SKM-1 treated with dmso at 0.1 percent for 144 hours (cell line): Measurements from ENCODE around the gene VIPR2.
"Not testable (repeated sequence)": the region's sequence is repeated elsewhere in the genome, so short reads cannot be mapped to it uniquely, and the experiment has no call there.

ENCODE experiments used
- DNase-seq: peaks from one replicate; lab custom pipeline; 2025; ENCODE audit not compliant: unreplicated experiment; lab: John Stamatoyannopoulos, UW

The VIPR2 gene

DNA sequence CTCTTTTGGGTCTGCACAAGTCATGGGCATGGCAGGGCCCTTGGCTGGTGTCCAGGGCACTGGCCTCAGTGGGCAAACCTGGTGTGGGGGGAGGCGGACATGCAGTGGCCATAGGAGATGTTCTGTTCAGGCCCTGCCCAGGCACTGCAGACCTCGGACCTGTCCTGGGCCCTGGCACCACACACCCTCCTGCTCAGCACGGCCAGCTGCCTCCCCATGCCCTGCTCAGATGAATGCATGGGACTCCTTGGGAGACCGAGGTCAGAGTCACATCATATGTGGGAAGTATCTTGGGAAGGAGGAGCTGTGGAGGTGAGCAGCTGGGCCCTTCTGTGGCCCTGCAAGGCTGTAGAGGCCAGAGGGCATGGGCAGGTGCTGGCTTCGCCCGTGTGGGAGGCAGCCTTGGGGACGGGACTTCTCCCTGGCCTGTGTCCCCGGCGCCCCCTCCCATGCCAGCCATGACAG, 130.8 kb downstream of the VIPR2 start:
- no peak for DNase-seq

GRCh38 chr7:159013181-159013690, 131.4 kb downstream of the VIPR2 start:
- no peak for DNase-seq

DNA sequence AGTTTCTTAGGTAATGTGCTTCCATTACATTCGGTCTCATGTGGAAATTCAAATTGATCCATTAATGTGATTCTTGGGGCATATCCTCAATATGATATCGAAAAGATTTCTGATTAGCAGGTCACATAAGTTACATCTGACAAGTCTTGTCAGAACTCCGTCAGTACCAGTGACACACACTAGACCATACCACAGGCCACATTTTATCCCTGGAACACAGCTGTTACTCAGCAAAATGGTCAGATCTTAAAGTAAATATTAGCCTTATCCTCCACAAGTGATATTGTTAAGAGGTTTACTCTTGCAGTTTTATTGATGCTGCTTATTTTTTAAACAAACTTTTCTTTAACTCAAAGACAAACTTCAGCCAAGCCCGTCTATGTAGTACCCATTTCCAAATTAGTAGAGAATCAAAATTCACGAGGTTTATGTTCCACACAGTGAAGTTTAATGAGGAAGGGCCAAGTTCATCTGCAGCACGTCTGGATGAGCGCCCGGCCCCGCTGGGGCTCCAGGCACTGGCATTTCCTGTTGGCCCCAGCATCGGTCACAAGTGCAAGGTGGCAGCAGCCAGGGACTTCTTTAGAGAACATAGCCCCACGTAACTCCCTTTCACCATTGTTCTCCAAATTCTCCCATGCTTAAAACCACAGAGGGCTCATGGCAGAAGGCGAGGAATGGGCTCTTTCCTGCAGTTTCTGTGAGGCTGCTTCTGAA, 132.2 kb downstream of the VIPR2 start:
- no peak for DNase-seq

- no peak for DNase-seq
Observed at GRCh38 chr7:159011722-159012022, 133.0 kb downstream of the VIPR2 start.

- no peak for DNase-seq
Observed at GRCh38 chr7:159010937-159011721, 133.5 kb downstream of the VIPR2 start.

- DNase-seq, result no peak
Observed at GRCh38 chr7:159010411-159010810, 134.3 kb downstream of the VIPR2 start.

DNA sequence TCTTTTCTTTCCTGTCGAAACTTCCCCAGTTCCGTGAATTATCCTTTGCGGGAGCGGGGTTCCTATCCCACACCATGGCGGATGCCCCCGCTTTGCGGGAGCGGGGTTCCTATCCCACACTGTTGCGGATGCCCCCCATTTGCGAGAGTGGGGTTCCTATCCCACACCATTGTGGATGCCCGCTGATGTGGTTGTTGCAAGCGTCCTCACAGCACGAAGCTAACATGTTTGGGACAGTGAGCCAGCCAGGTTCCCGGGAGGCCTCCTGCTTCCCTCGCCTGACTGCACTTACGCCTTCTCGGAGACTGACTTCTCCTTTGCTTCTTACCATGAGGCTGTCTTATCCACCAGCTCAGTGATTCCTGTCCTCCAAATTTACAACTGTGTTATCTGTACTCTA, 134.7 kb downstream of the VIPR2 start:
- no peak for DNase-seq

DNA sequence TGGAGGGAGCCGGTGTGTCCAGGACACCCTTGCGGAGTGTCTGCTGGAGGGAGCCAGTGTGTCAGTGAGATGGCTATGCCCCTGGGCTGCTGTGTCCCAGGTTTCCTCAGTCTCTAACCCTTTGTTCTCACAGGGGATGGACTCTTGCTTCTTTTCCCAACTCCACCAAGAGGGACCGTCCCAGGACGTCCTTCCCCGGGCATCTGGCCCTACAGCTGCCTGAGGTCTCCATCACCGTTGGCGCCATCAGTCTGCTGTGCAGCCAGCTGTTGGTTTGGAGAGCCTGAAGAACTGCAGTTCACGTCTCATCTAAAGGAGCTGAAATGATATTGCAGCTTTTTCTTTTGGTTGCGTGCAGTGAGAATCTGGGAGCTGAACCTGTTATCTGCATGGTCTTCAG, 136.2 kb downstream of the VIPR2 start:
- DNase-seq, result no peak

DNA sequence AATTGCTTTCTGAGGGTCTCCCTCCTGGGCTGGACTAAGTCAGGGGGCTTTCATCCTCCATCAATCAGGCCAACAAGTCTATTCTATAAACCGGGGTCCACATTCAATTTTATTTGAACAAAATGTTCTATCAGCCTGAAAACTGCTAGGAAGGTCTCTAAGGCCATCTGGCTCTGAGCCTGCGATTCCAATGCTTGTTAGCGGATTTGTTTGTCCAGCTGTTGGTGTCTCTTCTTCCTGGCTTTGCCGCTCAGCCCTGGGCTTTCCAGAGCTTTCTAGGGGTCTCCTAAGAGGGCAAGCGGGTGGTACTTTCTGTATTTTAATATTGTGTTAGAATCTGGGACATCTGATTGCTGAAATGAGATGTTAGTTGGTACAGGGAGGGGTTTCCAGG, 136.7 kb downstream of the VIPR2 start:
- DNase-seq, result no peak

DNA sequence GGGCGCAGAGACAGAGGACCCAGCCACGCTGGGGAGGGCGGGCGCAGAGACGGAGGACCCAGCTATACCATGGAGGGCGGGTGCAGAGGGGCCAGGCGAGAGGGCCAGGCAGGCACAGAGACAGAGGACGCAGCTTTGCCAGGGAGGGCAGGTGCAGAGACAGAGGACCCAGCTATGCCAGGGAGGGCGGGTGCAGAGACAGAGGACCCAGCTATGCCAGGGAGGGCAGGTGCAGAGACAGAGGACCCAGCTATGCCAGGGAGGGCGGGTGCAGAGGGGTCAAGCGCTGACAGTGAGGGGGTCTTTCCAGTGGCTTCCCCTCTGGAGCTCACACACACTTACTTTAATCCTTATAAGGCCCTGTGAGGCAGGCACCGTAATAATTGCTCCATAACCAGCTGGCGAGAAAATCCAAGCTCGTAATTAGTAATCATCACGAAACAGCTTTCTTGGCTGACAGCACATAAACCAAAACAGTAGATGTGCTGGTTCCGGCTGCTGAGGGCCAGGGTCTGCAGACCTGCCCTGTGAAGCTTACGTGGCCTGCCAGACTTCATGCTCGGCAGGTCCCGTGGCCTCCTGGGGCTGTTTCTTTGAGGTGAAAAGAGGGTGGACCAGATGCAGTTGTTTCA, 137.2 kb downstream of the VIPR2 start:
- no peak for DNase-seq

- DNase-seq, result no peak
Observed at GRCh38 chr7:159006610-159007130, 138.0 kb downstream of the VIPR2 start.

GRCh38 chr7:159006022-159006609, 138.6 kb downstream of the VIPR2 start:
- not testable (repeated sequence) for DNase-seq

GRCh38 chr7:159005618-159006017, 139.0 kb downstream of the VIPR2 start:
- DNase-seq, result no peak

DNA sequence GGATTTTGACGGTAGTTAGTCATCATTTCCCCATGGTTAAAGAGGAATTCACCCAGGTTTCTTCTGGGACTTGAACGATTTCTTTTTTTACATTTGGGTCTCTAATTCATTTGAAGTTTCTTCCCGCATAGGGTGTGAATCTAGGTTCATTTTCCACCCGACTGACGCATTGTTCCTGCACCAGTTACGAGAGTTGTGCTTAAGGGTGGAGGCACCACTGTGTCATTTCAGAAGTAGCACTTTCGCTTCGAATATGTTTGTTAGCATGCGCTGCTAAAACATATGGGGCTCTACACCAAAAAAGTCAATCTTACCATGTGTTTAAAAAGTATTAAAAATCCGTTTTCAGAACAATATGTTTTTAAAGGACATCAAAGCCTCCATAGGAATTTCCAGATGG, 140.3 kb downstream of the VIPR2 start:
- no peak for DNase-seq

- DNase-seq, result no peak
Observed at GRCh38 chr7:159001811-159002210, 142.9 kb downstream of the VIPR2 start.

DNA sequence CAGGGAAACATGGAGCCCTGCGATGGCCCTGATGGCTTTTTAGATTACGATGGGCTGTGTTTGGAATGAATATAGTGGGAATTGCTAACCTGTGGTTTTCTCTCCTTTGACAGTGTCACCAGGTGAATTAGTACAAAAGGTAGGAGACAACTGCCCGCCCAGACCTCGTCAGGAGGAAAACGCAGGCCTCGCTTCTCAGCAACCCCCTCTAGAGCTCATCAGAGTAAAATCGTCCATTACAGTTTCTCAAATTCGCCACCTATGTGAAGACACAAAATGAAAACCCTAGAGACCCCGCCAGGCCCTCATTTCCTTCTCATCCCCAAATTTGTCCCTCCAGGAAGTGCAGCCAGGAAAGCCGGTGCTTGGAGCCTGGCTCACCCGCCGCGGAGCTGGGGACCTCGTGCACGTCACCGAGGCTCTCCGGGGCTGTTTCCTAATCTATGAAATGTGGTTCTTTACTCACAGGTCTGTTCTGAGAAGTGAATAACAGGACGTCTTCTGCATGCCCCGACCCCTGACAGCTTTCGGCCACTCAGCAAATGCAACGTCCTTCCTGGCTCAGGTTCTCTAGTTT, 143.7 kb downstream of the VIPR2 start:
- DNase-seq, result no peak

GRCh38 chr7:159000070-159000469, 144.6 kb downstream of the VIPR2 start:
- DNase-seq, result no peak

GRCh38 chr7:158999496-158999895, 145.2 kb downstream of the VIPR2 start:
- DNase-seq, result no peak

DNA sequence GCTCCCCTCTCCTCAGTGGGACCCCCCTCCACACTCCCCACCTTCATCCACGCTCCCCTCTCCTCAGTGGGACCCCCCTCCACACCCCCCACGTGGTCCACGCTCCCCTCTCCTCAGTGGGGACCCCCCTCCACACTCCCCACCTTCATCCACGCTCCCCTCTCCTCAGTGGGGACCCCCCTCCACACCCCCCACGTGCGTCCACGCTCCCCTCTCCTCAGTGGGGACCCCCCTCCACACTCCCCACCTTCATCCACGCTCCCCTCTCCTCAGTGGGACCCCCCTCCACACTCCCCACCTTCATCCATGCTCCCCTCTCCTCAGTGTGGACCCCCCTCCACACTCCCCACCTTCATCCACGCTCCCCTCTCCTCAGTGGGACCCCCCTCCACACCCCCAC, 146.4 kb downstream of the VIPR2 start:
- not testable (repeated sequence) for DNase-seq

DNA sequence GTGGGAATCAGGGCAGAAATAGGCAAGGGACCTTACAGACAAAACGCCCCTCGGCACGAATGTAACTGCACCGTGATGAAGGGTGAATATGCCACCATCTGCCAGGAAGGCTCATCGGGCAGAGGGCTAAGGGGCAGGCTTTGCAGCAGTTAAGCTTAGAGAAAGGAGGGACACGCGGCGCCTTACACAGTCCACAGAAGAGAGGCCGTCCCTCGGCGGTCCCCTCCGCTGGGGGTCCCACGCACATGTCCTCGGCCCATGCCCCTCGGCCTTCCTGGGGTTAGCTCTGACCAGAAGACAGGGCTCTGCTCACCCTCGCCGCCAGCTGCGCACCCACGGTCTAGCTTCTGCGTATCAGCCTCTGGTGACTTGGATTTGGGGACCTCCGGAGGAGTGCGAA, 147.2 kb downstream of the VIPR2 start:
- DNase-seq, result no peak

- no peak for DNase-seq
Observed at GRCh38 chr7:158997110-158997453, 147.6 kb downstream of the VIPR2 start.
